Activated CD4-positive, alpha-beta T cell treated with anti-CD3 and anti-CD28 coated beads for 48 hours (primary cell): ENCODE results near the gene ZFYVE9.
"Not testable (repeated sequence)": the region's sequence is repeated elsewhere in the genome, so short reads cannot be mapped to it uniquely, and the experiment has no call there.

Source experiments
- DNase-seq: peaks from one replicate; pipeline ENCODE4 v3.0.0-alpha.2; 2020

Gene ZFYVE9

GRCh38 chr1:52346653-52347052 is 204.8 kb downstream of the ZFYVE9 start:
- no peak for DNase-seq

GRCh38 chr1:52348704-52349300 is 206.9 kb downstream of the ZFYVE9 start:
- no peak for DNase-seq

DNA sequence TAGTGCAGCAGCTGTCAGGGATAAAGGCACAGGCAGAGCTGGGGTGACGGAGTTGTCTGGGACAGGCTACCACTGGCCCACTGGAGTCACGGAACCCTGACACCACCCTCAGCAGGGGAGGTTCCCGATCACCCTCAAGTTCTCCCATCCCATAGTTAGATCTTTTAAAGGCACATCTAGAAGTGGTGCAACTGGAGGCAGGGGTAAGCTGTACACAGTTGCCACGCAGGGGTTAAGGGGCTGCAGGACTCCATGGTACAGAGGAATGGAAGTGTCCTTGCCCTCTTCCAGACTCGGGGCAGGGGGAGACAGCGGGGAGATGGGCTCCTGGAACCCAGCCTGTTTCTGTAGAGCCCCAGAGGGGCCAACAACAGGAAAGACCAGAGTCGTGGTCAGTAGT is 210.8 kb downstream of the ZFYVE9 start:
- no peak for DNase-seq

GRCh38 chr1:52355436-52355835 is 213.5 kb downstream of the ZFYVE9 start:
- no peak for DNase-seq

GRCh38 chr1:52355847-52356505 is 214.1 kb downstream of the ZFYVE9 start:
- no peak for DNase-seq

- no peak for DNase-seq
These were observed 215.0 kb downstream of the ZFYVE9 start for GRCh38 chr1:52356818-52357355.

DNA sequence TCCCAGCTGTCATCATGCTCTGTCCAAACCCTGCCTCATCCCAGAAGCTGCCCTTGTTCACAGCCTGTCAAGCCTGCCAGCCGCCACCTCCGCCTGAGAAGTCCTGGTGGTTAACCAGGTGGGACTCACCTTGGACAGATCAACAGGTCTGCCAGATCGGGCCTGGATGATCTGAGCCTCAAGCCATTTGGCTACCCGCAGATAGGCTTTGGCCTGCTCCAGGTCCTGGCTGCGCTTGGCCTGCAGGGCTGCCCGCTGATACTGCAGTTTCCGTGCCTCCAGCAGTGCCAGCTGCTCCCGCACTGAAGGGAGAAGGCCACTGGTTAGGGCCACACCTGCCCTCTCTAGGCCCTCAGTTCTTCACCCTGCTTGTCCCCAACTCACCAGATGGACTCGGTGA is 215.5 kb downstream of the ZFYVE9 start:
- DNase-seq: no peak

- DNase-seq: no peak
These were observed 217.1 kb downstream of the ZFYVE9 start for GRCh38 chr1:52358851-52359497.

DNA sequence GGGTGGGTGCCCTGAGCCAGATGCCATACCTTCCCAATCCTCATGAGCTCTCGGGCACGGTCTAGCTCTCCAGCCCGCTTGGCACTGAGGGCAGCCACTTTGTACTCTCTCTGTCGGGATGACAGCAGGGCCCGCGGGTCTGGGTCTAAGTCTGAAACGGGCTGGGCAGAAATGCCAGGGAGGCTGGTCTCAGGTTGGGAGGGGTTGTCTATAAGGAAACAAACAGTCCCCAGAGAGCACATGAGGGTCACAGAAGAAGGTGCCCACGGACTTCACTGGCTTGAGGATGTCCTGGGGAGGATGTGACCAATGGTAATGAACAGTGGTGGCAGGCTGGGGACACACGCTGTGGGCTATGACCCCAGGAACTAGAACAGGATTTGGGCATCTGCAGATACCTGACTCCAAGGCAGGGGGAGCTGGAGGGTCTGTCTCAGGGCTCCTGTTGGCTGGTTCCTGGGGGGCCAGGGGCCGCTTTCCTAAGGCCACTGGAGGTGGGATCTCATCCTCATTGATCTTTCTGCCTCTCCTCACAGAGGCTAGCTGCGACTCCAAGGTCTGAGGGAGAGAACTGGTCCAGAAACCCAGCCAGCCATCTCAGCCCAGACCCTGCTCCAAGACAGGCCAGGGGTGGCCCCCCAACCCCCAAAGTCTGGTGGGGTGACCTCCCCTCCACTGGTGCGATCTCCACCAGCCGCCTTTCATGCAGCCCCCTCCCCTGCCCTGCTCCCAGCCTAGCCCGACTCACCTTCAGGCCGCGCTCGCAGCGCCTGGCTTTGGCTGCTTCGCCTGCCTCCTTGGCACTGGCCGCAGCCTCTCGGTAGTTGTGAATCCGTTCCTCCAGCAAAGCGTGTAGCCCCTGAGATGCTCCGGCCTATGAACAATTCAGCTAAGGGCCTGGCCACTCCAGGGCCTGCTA is 218.0 kb downstream of the ZFYVE9 start:
- no peak for DNase-seq

DNA sequence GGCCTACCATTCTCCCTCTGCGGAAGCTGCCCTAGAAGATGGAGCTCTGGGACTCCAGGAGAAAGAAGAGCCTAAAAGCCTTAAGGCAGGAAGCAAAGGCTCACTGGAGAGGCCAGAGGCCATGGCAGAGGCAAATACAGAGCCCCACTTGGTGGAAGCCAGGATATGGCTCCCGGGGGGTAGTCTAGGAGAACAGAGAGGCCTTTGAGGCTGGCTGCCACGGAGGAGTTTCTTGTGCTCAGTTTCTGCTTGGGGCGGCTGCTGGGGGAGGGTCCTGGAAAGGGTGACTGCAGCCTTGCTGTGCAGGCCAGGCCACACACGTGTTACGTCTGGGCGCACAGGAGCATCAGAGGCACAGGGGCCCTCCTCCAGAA is 218.7 kb downstream of the ZFYVE9 start:
- DNase-seq: no peak

- DNase-seq: peak; percentile 40
These were observed 222.4 kb downstream of the ZFYVE9 start for GRCh38 chr1:52364235-52364839.

DNA sequence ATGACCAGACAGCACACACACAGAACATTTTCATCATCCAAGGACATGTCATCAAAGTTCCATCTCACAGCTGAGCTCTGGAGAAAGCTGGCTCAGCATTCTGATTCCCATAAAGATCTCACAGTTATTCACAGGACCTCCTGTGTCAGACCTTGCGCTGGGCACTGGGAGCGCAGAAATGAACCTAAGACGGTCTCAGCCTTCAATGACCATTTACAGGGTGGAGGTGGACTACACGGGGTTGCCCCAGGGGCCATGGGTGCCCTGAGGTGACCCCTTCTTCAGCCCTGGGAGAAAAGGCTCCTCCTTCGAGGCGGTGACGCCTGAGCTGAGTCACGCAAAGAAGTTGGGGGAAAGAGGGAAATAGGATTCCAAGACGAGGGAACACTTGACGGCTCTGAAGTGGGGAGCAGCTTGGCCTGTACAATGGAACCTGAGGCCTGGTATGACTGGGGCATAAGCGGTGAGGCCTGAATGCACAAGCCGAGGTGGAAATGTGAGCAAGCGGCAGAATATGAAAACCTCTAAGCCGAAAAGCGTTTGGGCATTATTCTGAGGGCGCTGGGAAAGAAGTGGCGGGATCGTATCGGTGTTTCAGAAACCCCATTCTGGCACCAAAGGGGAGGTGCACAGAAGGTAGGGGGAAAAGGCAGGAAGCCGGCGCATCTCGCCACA is 223.3 kb downstream of the ZFYVE9 start:
- DNase-seq: peak; percentile 38

GRCh38 chr1:52365746-52366516 is 224.0 kb downstream of the ZFYVE9 start, which contains the start of gene CC2D1B:
Gene CC2D1B (minus strand): TSS chr1:52366205. CDS start chr1:52364620, 1,585 bp downstream.
- DNase-seq: peak; percentile 100

- no peak for DNase-seq
These were observed 224.6 kb downstream of the ZFYVE9 start for GRCh38 chr1:52366517-52366827.

GRCh38 chr1:52367272-52367671 is 225.4 kb downstream of the ZFYVE9 start:
- DNase-seq: no peak

GRCh38 chr1:52368383-52369172 is 226.7 kb downstream of the ZFYVE9 start:
- DNase-seq: peak; percentile 71

- not testable (repeated sequence) for DNase-seq
These were observed 228.0 kb downstream of the ZFYVE9 start for GRCh38 chr1:52369851-52370250.

DNA sequence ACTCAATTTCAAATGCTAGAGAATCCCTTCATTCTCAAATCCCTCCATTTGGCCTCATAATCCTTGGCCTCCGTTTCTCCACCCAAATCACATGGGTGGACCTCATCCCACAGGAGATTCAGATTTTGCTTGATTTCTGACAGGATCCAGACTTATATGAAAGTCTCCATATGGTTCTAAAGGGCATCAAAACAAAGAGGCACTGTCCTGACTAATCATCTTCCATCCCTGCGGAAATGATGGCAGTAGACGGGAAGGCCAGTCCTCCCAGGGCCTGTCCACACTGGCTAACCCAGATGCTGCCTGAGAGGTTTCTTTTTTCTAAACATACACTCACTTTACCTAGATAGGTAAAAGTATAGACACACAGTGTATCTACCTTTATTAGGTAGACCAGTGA is 243.5 kb downstream of the ZFYVE9 start:
- DNase-seq: no peak

DNA sequence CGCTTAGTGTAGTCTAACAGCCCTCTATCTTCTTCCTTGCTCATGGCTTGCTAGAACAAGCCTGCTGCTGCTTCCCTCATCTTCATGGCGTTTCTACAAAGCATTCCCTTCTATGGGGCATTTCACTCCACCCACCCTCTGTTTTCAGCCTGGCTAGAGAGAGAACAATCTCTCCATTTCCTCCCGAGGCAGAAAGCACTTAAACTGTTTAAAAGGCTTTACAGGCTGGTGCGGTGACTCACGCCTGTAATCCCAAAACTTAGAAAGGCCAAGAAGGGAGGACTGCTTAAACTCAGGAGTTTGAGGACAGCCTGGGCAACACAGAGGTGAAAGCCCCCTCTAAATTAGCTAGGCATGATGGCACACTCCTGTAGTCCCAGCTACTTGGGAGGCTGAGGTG is 244.6 kb downstream of the ZFYVE9 start:
- DNase-seq: no peak

- DNase-seq: no peak
These were observed 251.3 kb downstream of the ZFYVE9 start for GRCh38 chr1:52393174-52393573.
